Astrocyte of the hippocampus (primary cell): ENCODE results near the gene GRAMD1B.

Experiments used
- DNase-seq: peaks from one replicate; pipeline ENCODE4 v3.0.0; 2011; ENCODE audit warnings: low read depth, low spot score

Gene GRAMD1B

DNA sequence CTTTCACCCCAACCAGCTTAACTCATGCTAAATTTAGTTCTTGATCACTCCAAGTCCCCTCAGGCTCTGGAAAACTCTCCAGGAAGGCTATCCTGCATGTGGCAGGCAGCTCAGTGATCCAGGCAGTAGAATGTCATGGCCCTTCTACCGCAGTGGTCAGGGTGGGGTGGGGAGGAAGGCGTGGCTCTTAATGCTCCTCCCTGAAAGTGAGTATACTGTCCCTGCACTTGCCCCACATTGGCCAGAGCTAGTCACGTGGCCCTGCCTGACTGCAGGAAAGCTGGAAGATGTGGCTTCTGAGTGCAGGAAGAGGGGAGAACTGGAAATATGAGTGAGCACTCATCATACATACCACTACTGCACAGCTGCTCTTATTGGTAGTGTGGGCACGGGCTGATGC is 102.1 kb downstream of the GRAMD1B start:
- DNase-seq, result no peak

DNA sequence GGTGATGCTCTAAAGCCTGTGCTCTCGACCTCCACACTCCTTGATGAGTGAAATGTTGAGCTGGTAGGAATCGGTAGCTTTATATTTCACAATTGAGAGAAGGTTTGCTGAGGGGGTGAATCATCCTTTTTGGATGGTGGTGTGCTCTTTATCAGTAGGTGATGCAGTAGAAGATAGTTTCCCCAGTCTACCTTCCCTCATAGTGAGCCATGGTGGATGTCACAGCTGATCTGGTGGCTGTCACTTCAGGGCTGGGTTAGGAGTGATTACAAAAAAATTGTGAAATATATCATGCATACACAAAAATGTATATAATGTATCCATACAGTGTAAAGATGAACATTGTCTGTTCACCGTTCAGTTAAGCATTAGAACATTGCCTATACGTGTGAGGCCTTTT is 105.3 kb downstream of the GRAMD1B start:
- DNase-seq, result no peak

DNA sequence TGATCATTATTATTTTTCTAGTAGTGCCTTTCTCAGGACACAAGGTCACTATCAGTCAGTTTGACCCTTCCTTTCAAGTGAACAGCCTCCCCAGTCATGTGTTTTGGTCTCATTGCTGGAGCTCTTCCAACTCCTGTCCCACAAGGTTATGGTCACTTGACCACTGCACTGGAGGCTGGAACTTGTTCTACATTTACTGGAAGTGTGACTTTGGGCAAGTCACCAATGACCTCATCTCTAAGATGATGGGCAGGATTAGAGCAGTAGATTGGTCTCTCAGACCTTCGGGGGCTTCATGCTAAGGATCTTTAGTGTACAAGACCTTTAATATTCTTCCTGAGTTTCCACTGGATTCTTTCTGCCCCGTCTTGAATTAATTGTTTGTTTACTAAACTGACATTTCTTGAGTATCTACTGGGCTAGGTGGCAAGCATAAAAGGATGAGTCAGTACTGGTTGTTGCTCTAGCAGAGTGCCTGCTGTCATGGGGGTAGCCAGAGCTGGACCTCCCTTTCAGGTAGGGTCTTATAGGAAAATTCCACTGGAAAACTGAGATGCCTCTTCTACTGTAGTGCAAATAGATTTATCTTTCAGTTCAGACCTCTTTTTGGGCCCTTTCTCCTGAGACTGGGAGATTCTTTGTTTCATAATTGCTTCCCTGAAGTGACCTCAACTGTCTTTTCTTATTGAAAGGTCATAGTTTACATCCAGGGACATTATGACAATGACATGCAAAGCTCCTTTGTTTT is 106.8 kb downstream of the GRAMD1B start:
- peak; percentile 39 for DNase-seq

DNA sequence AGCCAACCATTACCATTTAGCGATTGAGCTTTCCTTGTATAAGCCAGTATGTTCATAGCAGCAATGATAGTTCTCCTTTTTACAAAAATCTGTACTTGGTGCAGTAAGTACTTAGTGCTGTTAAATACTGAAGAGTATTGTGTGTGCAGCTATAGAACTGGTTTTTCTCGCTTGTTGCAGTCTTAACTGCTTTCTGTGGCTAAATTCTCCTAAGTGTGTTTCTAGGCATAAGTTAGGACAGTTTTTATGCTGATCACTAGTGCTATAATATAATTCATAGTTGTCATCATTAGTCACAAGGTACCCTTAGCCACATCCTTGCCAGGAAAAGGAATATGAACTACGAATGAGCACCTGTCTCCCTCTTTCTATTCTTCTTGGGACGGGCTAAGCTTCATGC is 107.7 kb downstream of the GRAMD1B start:
- no peak for DNase-seq

DNA sequence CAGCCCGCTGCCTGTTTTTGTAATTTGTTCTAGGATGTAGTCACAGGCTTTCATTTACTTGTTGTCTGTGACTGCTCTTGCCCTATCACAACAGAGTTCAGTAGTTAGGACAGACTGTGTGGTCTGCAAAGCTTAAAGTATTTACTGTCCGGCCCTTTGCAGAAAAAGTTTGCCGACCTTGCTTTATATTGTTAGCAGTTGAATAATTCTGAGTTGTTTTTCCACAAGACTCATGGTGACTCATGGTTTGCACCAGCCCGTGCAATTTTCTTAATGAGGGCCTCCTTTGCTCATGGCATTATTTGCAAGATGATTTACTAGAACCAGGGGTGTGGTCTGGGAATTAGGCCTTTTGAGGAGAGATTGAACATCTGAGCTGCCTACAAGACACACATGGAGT is 113.7 kb downstream of the GRAMD1B start:
- DNase-seq, result peak; percentile 76

DNA sequence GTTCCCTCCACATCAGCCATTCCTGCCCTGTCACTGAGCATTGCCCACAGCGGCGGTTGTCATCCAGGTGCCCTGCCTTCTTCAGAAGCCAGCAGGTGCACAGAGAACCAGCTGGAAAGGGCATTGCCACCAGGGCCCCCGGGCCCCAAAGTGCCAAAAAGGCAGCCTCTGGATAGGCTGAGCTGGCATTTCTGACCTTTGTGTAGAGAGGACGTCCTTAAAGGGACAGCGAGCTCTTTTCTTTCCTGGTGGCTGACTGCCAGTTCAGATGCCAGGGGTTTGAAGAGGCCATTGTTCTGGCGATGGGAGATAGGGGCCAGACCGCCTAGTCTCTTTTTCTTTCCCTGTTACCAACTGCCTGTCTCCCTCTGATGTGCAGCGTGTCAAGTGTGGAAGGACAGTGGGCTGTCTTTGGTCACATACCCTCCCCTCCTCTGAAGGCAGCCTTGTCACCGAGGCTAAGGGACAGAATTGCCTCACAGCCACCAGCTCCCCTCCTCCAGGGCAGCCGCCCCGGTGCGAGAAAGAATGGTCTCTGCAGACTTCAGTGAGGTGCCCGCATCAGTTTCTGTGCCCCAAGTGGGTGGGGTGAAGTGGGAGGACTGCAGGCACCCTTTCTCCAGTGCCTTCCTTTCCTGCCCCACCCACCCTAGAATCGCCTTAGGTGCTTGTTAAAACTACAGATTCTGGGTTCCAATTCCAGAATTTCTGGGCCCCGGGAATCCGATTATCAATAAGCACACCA is 114.7 kb downstream of the GRAMD1B start:
- DNase-seq, result no peak

DNA sequence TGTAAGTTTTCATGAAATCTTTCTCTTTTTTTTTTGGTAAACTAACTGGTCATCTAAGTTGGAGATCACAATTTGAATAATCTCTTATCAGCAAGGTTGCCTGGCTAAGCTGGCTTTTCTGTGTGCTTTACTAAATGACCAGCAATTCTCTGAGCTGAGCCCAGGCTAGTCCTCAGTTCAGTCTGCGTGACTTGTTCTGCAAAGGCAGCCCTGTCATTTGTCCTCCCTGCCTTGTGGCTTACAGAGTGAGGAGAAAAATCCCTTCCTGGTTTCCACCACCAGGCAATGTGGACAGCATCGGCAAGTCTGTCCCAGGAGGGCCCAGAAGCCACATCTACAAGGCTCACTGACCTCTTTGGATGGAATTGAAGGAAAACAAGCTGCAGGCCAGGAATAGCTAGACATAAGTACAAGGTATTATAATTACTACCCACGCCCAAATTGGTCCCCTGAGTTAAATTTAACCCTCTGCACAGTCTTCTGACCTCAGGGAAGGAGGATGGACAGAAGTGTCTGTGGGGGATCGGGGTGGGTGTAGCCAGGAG is 115.7 kb downstream of the GRAMD1B start:
- no peak for DNase-seq

DNA sequence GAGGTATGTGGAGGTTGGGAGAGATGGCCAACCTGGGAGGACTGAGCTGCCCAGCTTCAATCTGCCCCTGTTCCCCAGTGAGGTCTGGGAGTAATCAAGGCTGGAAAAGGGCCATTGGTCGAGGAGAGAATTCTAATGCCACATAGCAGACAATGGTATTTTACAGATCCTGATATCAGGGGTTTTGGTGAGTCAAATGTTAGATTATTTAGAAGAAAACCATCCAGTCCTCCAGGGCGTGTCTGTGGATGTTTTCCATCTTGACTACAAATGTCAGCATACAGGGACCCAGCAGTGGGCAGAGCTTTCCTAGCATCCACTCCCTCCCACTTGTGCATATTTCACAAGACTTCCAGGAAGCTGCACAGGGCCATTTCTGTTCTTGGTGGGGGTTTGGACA is 116.4 kb downstream of the GRAMD1B start:
- DNase-seq, result peak; percentile 30

DNA sequence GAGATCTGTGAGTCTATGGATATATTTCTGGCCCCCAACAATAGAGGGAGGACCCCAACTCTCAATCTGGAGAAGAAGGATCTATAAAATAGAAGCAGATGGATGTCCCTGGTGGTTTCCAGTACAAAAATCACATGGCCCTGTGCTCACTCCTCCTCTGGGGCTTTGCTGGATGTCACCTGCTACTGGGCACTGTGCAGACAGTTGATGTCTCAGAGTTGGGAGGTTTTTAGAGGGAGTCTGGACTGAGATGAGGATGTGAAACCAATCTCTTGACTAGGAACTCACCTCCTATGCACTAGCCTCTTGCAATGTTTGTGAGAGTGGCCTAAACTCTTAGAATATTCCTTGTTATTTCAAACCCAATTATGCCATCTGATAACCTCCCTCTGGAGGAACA is 117.1 kb downstream of the GRAMD1B start:
- no peak for DNase-seq

DNA sequence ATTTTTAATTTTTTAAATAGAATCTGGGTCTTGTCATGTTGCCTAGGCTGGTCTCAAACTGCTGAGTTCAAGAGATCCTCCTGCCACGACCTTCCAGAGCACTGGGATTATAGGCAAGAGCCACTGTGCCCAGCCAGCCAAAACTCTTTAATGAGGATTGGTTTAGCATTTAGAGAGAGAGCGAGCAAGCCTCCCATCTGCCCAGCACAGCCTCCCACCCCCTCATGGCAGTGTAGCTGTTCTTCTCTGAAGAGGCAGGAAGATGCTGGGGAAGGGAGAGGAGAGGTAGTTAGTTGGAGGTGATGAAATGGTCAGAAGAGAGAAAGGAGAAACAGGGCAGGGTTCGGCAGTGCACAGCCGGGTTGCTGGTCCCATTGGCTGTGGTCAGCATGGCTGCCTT is 118.7 kb downstream of the GRAMD1B start:
- no peak for DNase-seq

DNA sequence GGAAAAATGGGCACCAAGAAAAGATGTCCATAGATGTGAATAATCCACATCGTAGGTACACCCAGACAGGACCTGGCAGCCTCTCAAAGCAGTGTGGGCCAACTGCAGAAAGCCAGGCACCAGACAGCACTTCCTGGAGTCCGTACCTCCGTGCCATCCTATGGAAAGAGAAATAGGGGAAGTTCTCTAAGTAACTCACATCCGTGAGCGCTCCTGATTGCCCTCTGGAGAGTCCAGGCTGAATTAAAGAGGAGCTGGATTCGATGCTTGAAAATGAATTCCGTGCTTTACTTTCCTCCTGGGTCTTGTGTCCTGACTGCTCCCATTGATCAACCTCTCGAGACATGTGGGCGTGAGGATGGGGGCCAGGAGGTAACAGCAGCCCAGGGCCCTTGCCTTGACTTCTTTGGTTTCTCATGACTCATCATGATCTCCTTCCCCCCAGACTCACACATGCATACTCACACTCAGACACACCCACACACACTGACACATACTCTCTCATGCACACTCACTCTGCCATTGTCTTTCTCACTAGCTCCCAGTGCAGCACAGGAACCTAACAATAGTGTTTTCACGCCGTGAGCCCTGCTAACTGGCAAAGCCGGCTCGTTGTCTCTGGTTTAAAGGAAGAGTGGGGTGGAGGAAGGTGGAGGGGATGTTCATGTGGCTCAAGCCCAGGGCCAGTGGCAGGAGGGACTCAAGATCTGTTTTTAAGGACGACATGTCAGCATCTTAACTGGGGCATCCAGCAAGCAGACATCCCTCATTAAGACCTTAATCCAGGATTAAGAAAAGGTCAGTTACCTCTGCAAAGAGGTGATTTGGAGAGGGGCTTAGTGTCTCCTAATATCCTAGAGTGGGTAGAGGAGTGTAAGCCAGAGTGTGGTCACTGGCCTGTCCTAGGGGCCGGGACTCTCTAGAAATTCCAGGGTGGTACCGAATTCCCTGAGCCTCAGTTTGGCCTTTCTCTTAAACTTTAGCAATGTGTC is 120.2 kb downstream of the GRAMD1B start:
- no peak for DNase-seq

DNA sequence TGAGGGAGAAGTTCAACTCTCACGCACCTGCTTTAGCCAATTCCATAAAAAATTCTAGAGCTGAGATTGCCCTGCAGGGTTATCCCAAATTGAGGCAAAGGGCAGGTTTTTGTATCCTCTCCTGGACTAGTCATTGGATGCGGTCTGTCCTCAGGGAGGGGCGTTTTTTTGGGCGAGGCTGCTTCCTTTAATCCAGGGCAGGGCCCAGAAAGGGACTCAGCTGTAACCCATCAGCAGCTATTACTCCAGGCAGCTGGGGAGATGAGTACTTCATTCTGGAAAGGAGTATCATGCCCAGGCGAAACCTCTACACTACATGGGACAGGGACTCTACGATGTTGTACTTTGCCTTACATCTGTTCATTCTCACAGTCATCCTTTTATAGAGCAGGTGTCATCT is 121.0 kb downstream of the GRAMD1B start:
- no peak for DNase-seq

DNA sequence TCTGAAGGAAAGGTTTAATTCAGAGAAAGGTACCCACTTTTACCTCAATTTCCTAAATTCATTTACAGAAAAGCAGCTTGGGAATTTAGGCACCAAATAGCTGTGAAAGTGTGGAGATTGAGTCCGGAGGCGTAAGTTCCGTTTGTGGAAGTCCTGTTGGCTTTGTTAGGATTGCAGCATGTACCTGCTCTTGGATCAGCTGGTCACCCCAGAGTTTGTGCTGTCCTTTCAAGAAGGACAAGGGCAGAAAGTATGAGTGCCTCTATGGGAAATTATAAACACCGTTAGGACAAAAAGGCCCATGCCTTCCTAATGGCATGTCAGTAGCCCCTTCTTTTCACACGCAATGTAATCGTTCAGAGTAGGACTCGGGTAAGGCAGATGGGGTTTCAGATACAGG is 126.6 kb downstream of the GRAMD1B start:
- no peak for DNase-seq

DNA sequence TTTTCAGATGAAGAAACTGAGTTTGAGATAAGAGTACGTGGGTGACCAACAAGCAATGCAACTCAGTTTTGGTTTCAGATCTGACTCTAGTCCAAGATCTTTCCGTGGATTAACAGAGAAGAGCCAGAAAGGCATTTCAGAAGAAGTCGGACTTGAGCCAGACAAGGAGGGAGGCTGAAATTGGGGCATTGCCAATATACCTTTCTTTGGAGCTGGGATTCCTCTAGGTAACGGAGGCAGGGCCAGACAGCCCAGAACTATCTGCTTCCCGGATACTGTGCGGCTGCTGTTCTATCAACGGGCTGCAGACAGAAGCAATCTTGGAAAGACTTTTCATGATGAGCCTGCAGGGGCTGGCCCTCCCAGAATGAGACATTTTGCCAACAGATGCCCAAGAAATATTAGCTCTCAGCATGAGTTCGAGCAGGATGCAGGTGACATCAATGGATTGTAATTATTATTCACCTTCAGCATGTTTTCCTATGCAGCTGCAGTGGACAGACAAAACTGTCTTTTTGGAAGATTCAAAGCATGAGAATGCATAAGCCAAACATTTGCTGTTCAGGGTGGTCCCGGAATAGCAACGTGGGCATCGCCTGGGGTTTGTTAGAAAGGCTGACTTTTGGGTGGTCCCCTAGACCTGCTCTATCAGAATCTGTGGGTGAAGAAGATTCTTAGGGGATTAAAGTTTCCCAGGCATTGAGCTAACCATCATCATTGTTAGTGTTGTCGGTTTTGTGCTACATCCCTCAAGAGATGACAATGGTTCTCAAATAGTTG is 128.7 kb downstream of the GRAMD1B start:
- DNase-seq, result no peak

DNA sequence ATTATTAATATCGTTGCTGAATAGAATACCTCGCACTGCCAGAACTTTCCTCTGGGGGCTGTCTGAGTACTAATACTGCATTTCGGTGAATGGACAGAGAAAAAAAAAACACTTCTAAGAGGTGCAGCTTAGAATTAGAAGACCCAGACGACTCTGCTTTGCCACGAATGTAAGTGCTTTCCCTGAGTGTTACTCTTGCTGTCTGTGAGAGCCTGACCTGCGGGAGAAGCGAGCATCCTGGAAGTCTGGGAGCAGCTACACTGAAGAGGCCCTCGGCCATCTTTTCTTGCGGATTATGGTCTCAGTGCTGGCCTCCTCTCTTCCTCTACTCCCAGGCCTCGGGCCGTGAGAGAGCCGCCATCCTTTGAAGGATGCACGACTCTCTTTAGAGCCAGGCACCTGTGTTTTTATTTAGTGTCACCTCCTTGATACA is 129.5 kb downstream of the GRAMD1B start:
- peak; percentile 50 for DNase-seq

DNA sequence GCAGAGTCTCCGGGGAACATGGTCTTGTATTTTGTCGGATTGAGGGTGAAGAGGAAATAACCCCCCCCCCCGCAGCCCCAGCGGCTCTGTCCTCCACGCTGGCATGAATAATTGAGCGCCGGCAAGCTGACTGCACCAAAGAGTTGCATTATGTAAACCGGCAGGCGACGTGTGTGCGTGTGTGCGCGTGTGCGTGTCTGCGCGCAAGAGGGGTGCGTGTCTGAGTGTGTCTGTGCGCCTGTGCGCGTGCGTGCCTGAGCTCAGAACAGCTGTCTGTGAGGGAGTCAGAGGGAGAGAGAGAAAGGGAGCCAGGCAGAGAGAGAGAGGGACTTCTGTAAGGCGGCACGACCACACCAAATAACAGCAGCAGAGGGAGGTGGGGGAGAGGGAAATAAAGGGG is 129.9 kb downstream of the GRAMD1B start:
- DNase-seq, result peak; percentile 79

DNA sequence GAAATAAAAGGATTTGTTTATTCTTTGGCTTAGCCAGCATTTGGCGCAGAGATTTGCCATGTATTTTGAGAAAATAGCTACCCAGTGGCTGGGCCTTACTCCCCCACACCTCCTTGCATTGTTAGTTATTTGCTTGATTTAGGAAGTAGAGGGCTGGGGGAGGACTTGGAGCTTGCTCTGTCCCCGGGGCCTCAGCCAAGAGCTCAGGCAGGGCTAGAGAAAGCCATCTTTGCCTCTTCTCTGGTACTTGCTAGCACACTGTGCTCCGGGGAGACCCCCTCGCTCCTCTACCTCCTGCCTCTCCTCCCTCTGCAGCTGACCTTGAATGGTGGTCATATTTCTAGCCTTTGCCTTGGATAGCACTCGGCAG is 131.3 kb downstream of the GRAMD1B start:
- no peak for DNase-seq

DNA sequence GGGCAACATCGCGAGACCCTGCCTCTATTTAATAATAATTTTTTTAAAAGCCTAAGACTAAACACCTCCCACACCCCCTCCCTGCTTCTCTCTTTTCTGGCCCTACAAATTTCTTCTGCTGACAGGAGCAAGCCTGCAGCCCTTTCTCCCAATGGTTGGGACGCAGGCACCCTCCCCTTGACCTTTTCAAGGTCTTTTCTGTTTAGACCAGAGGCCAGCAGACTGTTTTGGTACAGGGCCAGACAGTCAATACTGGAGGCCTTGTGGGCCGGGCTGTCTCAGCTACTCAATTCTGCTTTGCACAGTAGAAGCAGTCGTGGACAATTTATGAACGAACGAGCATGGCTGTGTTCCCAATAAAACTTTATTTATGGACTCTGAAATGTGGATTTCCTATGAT is 132.1 kb downstream of the GRAMD1B start:
- no peak for DNase-seq

DNA sequence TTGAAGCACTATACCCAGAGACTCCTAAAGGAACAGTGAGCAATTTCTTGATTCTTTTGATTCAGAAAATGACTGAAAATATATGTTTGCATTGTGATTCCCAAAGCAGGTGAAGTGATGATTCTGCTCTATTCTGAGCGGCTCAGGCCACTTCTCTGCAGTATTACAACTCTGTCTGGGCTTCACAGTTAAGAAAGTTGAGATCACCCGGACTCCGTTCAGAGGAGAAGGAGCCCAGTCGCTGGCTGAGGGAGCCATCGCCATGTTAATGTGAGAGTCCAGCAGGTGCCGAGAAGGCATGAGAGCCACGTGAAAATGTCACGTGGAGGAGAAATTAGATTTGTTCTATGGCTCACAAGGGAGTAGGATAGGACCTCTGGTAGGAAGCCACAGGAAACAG is 132.8 kb downstream of the GRAMD1B start:
- DNase-seq, result no peak

DNA sequence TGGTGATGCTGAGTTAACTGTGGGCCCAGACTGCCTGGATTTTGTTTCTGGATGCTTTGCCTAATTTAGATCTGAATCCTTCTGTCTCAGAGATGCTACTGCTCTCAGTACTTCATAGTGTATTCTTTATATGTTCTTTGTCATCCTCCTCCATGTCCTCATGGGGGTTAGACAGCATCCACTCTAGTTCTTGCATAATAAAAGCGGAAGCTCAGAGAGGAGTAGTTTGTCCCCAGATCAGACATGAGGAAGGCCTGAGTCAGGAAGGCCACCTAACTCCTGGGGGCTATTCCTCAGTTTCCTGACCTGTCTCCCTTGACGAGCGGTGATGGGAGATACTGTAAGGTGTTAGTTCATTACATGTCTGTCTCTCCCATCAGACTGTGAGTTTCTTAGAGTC is 134.2 kb downstream of the GRAMD1B start:
- DNase-seq, result no peak

DNA sequence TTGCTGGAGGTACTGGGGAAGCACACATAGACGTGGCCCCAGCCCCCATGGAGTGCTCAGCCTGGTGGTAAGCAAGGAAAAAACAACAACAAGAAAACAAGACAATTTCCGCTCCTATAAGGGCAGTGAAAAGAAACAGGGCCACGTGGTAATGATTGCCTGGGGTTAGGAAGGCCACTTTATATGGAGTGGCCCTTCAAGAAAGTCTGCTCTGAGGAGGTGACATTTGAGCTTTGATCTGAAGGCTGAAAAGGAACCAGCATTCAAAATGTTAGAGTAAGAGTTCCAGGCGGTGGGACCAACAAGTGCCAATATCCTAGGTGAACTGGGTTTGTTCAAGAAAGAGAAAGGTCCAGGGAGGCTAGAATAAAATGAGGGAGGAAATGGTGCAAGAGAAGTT is 136.8 kb downstream of the GRAMD1B start:
- no peak for DNase-seq
